Mononuclear cell (primary cell): ENCODE data around the gene MEF2D. TPM values are rescaled to one million over a fixed set of nuclear protein-coding genes. Genes with fewer than 3 reads are reported as not detected.

Experiments
- H3K27me3 ChIP-seq: 2 replicates; pipeline ENCODE4 v1.6.0; 2011; ENCODE audit warnings: low read length, control low read depth; ENCODE audit not compliant: insufficient read depth
- H3K4me1 ChIP-seq: 2 replicates; pipeline ENCODE4 v1.5.1; 2011; ENCODE audit warnings: mild to moderate bottlenecking, low read length, control low read depth; ENCODE audit not compliant: insufficient read depth
- H3K4me3 ChIP-seq: 2 replicates; pipeline ENCODE4 v1.5.1; 2011; ENCODE audit warnings: mild to moderate bottlenecking, low read length, moderate library complexity
- H3K9me3 ChIP-seq: 2 replicates; pipeline ENCODE4 v1.5.1; 2011; ENCODE audit warnings: low read depth, mild to moderate bottlenecking, control low read depth, low read length
- total RNA-seq: library from RNA; depleted of rRNA; stranded (reverse); fragments of >200 nt; gene quantifications from one replicate; pipeline ENCODE4 v1.2.3, GENCODE V29; 2012

The MEF2D gene
- total RNA-seq, 1 donor, result 52.7 TPM

- H3K4me3 ChIP-seq, result no peak overlapping the region
- peaks cover 77% of the 10 kb centered on the region for H3K27me3 ChIP-seq
- H3K4me1 ChIP-seq, result peaks cover 8% of the 10 kb centered on the region
- H3K9me3 ChIP-seq, result no peaks in the 10 kb centered on the region
Observed at GRCh38 chr1:156443286-156443685, 57.3 kb downstream of the MEF2D start.

- Histone ChIP-seq H3K27me3 (peaks cover 90% of the 10 kb centered on the region), H3K4me1 (peaks cover 20% of the 10 kb centered on the region), H3K4me3 (no peak overlapping the region), H3K9me3 (no peaks in the 10 kb centered on the region)
Observed at GRCh38 chr1:156440654-156441437, 59.7 kb downstream of the MEF2D start.

- Histone ChIP-seq H3K4me1 (peaks cover 25% of the 10 kb centered on the region), H3K27me3 (peaks cover 98% of the 10 kb centered on the region), H3K9me3 (no peaks in the 10 kb centered on the region), H3K4me3 (no peak overlapping the region)
Observed at GRCh38 chr1:156439777-156440183, 60.8 kb downstream of the MEF2D start.

DNA sequence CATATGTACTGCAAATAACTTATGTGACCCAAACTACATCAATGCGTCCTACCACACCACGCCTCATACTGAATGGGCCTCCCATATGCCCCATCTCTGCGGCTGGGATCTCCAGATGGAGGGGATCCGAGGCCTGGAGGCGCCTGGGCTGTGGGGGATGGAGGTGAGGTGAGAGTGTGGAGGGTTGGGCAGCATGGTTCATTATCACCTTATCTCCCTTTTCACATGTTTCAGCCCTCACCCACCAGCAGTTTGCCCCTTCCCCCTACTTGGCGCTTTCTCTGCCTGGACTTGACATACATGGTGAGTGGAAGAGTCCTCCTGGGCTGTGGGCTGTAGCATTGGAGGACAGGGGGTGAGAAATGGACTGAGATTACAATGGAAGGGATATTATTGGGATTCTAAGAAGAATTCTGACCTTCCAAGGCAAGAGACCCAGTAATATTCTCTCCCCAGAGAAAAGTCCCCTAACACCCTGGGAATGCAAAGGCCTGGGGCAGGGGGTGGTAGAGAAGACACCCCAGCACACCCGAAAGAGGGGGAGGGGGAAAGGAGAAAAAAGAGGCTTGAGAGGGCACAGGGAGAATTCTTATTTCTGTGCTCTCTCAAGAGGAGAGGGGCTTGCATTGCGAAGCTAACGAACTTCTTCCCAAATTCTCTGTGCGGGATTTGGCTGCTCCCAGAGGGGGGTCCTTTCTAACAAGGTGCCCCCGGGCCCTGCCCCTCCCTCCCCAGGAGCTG lies 61.4 kb downstream of the MEF2D start:
- Histone ChIP-seq H3K4me3 (no peak overlapping the region), H3K27me3 (peaks cover 98% of the 10 kb centered on the region), H3K4me1 (peaks cover 25% of the 10 kb centered on the region), H3K9me3 (no peaks in the 10 kb centered on the region)

- peaks cover 25% of the 10 kb centered on the region for H3K4me1 ChIP-seq
- no peak overlapping the region for H3K4me3 ChIP-seq
- H3K27me3 ChIP-seq, result peaks cover 98% of the 10 kb centered on the region
- H3K9me3 ChIP-seq, result no peaks in the 10 kb centered on the region
Observed at GRCh38 chr1:156438278-156438987, 62.1 kb downstream of the MEF2D start.

DNA sequence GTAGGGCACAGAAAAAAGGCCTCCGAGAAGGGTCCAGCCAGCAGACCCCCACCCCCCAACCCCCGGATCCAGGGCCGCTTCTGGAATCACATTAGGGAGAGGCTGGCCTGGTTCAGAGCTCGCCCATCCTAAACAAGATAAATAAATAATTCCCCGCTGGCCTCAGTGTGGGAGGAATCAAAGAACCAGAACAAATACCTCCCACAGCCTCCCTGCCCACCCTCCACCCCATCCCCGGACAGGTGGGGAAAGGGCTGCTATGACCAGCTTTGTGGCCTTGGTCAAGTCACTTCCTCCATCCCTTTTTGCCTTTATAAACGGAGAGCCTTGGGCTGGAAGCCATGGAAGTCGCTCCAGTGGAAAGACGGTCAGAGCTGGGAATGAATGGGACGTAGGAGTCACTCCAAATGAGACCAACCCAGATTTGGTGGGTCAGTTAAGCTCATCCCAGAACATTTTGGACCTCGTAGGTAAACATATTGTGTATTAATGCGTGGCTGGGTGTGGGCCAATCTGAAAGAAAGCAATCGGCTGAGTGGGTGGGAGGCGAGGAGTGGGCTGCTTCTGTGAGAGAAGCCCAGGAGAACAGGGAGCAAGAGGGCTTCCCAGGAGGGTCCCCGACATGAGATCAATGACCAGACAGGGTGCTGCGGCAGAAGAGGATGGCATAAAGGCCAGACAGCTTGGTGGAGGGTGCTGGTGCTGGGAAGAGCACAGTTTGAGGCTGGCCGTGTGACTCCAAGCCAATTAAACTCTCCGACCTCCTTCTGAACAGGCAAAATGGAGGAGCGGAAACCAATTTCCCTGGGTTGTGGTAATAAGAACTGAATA lies 63.3 kb downstream of the MEF2D start:
- Histone ChIP-seq H3K27me3 (peaks cover 98% of the 10 kb centered on the region), H3K9me3 (no peaks in the 10 kb centered on the region), H3K4me3 (no peak overlapping the region)

GRCh38 chr1:156436141-156437036 lies 64.2 kb downstream of the MEF2D start:
- peaks cover 97% of the 10 kb centered on the region for H3K27me3 ChIP-seq
- H3K4me3 ChIP-seq, result no peak overlapping the region
- H3K4me1 ChIP-seq, result peaks cover 25% of the 10 kb centered on the region
- no peaks in the 10 kb centered on the region for H3K9me3 ChIP-seq

More for the DNA sequence above, 63.3 kb downstream of the MEF2D start:
- peaks cover 25% of the 10 kb centered on the region for H3K4me1 ChIP-seq

DNA sequence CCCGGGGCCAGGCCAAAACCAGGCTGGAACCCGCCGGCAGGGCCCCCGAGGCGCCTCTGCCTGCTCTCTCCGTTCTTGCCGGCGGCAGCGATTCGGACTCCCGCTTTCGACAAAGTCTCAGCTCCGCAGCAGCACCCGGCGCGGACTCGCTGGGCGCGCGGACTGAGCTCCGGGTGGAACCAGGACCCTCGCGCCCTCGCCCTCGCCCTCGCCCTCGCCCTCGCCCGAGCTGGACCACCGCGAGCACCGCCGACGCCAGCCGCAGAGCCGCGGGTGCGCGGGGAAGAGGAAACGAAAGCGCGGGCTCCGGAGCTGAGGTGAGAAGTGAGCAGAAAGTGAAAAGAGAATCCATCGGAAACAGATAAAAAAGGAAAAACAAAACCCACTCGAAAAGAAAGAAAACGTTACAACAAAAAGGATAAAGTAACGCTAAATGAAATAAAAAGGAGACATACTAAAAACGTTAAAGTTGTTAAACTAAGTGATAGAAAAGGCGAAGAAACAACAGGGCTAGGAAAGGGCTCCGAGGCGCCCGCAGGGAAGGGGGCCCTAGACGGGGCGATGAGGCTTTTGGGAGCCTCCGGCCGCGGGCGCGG lies 64.9 kb downstream of the MEF2D start:
- Histone ChIP-seq H3K9me3 (no peaks in the 10 kb centered on the region), H3K4me1 (peaks cover 25% of the 10 kb centered on the region), H3K27me3 (peaks cover 94% of the 10 kb centered on the region), H3K4me3 (no peak overlapping the region)

GRCh38 chr1:156434989-156435544 lies 65.5 kb downstream of the MEF2D start:
- H3K4me1 ChIP-seq, result peaks cover 25% of the 10 kb centered on the region
- H3K9me3 ChIP-seq, result no peaks in the 10 kb centered on the region
- peaks cover 94% of the 10 kb centered on the region for H3K27me3 ChIP-seq
- no peak overlapping the region for H3K4me3 ChIP-seq

- peaks cover 94% of the 10 kb centered on the region for H3K27me3 ChIP-seq
- H3K9me3 ChIP-seq, result no peaks in the 10 kb centered on the region
- no peak overlapping the region for H3K4me3 ChIP-seq
- peaks cover 25% of the 10 kb centered on the region for H3K4me1 ChIP-seq
Observed at GRCh38 chr1:156433602-156434001, 67.0 kb downstream of the MEF2D start.

GRCh38 chr1:156433032-156433431 lies 67.5 kb downstream of the MEF2D start:
- no peak overlapping the region for H3K4me3 ChIP-seq
- peaks cover 94% of the 10 kb centered on the region for H3K27me3 ChIP-seq
- H3K9me3 ChIP-seq, result no peaks in the 10 kb centered on the region
- H3K4me1 ChIP-seq, result peaks cover 25% of the 10 kb centered on the region

GRCh38 chr1:156432669-156433018 lies 67.9 kb downstream of the MEF2D start:
- no peaks in the 10 kb centered on the region for H3K9me3 ChIP-seq
- peaks cover 94% of the 10 kb centered on the region for H3K27me3 ChIP-seq
- peaks cover 25% of the 10 kb centered on the region for H3K4me1 ChIP-seq
- H3K4me3 ChIP-seq, result no peak overlapping the region
